IMR-90 (cell line): ENCODE measurements around the gene DGAT2. TPM values are rescaled to one million over a fixed set of nuclear protein-coding genes. Genes with fewer than 3 reads are reported as not detected.

Source experiments
- ATAC-seq: fragments of 200-7000 bp; cut with Tn5 transposase; 2 replicates; pipeline ENCODE4 v1.9.1; 2020; ENCODE audit warnings: low read depth, mild to moderate bottlenecking, moderate library complexity
- BruUV-seq: library from RNA; stranded (reverse); fragments of 400-500 nt; replicated peaks from 2 replicates; lab custom pipeline; 2021; lab: Mats Ljungman, UMichigan
- CTCF ChIA-PET: fragments of 300-600 bp; formaldehyde crosslinking; extraction: SDS; loops from one replicate; lab custom pipeline; 2021; ENCODE audit warnings: antibody characterized with exemption; lab: Yijun Ruan, JAX
- POLR2A ChIA-PET: fragments of 300-600 bp; sonication (Branson Sonifier 250); formaldehyde crosslinking; loops from one replicate; lab custom pipeline; 2022; ENCODE audit warnings: antibody characterized with exemption; ENCODE audit not compliant: unreplicated experiment; lab: Charles Lee
- DNase-seq: peaks from one replicate; pipeline ENCODE4 v3.0.0; 2013
- H2AFZ ChIP-seq: replicated peaks from 2 replicates; pipeline ENCODE3; 2013; ENCODE audit warnings: low read length, mild to moderate bottlenecking; ENCODE audit not compliant: poor library complexity
- H2AK5ac ChIP-seq: 2 replicates; pipeline ENCODE4 v1.6.1; 2013; ENCODE audit warnings: low read depth, low read length, inconsistent platforms
- H2AK9ac ChIP-seq: replicated peaks from 2 replicates; pipeline ENCODE3; 2013; ENCODE audit warnings: mild to moderate bottlenecking, low read depth, low read length, moderate library complexity; ENCODE audit not compliant: poor library complexity
- H2BK120ac ChIP-seq: 2 replicates; pipeline ENCODE4 v1.6.1; 2013; ENCODE audit warnings: low read depth, low read length, inconsistent platforms
- H2BK15ac ChIP-seq: 3 replicates; pipeline ENCODE4 v1.6.1; 2013; ENCODE audit warnings: low read depth, low read length, inconsistent platforms
- H2BK20ac ChIP-seq: 2 replicates; pipeline ENCODE4 v1.6.1; 2013; ENCODE audit warnings: low read depth, mild to moderate bottlenecking, inconsistent platforms, low read length, moderate library complexity
- H2BK5ac ChIP-seq: 2 replicates; pipeline ENCODE4 v1.6.1; 2013; ENCODE audit warnings: mild to moderate bottlenecking, low read depth, low read length, inconsistent platforms; ENCODE audit not compliant: poor library complexity, severe bottlenecking
- H3K14ac ChIP-seq: replicated peaks from 2 replicates; pipeline ENCODE4 v1.6.1; 2013; ENCODE audit warnings: low read depth, low read length, inconsistent platforms
- H3K18ac ChIP-seq: 2 replicates; pipeline ENCODE4 v1.6.1; 2013; ENCODE audit warnings: low read depth, low read length, control low read depth
- H3K23ac ChIP-seq: 2 replicates; pipeline ENCODE4 v1.6.1; 2013; ENCODE audit warnings: low read depth, low read length, inconsistent platforms
- H3K27ac ChIP-seq: 2 replicates; pipeline ENCODE4 v1.5.1; 2013; ENCODE audit warnings: mild to moderate bottlenecking, control low read depth, low read length; ENCODE audit not compliant: insufficient read depth
- H3K27me3 ChIP-seq: 2 replicates; pipeline ENCODE4 v1.6.1; 2013; ENCODE audit warnings: low read length; ENCODE audit not compliant: control insufficient read depth, insufficient read depth
- H3K36me3 ChIP-seq: 2 replicates; pipeline ENCODE4 v1.6.1; 2013; ENCODE audit warnings: low read length, mixed read lengths; ENCODE audit not compliant: control insufficient read depth, insufficient read depth
- H3K4ac ChIP-seq: 2 replicates; pipeline ENCODE4 v1.6.1; 2013; ENCODE audit warnings: low read depth, low read length, inconsistent platforms
- H3K4me1 ChIP-seq: 2 replicates; pipeline ENCODE4 v1.6.1; 2013; ENCODE audit warnings: low read length, mixed read lengths; ENCODE audit not compliant: control insufficient read depth, insufficient read depth
- H3K4me2 ChIP-seq: 2 replicates; pipeline ENCODE4 v1.6.1; 2013; ENCODE audit warnings: low read depth, mild to moderate bottlenecking, control low read depth, low read length, moderate library complexity
- H3K4me3 ChIP-seq: 2 replicates; pipeline ENCODE4 v1.5.1; 2013; ENCODE audit warnings: low read depth, mild to moderate bottlenecking, control low read depth, low read length, moderate library complexity; ENCODE audit not compliant: insufficient read depth
- H3K56ac ChIP-seq: 2 replicates; pipeline ENCODE4 v1.6.1; 2013; ENCODE audit warnings: low read length, inconsistent platforms; ENCODE audit not compliant: insufficient read depth; ENCODE audit errors: extremely low read depth
- H3K79me1 ChIP-seq, 2 experiments: 2 replicates each; pipeline ENCODE4 v1.6.1; 2013; ENCODE audit warnings: low read length in 2 of 2, inconsistent platforms in 1 of 2, low read depth in 1 of 2
- H3K9ac ChIP-seq: 2 replicates; pipeline ENCODE4 v1.6.1; 2013; ENCODE audit warnings: low read depth, low read length, control low read depth
- H3K9me1 ChIP-seq: 2 replicates; pipeline ENCODE4 v1.6.1; 2013; ENCODE audit warnings: low read length, inconsistent platforms; ENCODE audit not compliant: insufficient read depth
- H3K9me3 ChIP-seq: 2 replicates; pipeline ENCODE4 v1.6.1; 2013; ENCODE audit warnings: low read length; ENCODE audit not compliant: control insufficient read depth, insufficient read depth
- H4K20me1 ChIP-seq: 2 replicates; pipeline ENCODE4 v1.6.1; 2013; ENCODE audit warnings: low read length, inconsistent platforms; ENCODE audit not compliant: insufficient read depth
- H4K5ac ChIP-seq: 2 replicates; pipeline ENCODE4 v1.6.1; 2013; ENCODE audit warnings: mild to moderate bottlenecking, low read depth, low read length, control low read depth
- H4K8ac ChIP-seq, 2 experiments: 2 replicates each; pipeline ENCODE4 v1.6.1; 2013; ENCODE audit warnings: low read depth in 2 of 2, low read length in 2 of 2, control low read depth in 1 of 2, inconsistent platforms in 1 of 2
- H4K91ac ChIP-seq: 2 replicates; pipeline ENCODE4 v1.6.1; 2013; ENCODE audit warnings: low read depth, low read length, inconsistent platforms; ENCODE audit not compliant: insufficient read depth
- BHLHE40 ChIP-seq: fragments of 150-350 bp; IDR thresholded peaks from 2 replicates; pipeline ENCODE4 v1.6.1; 2016; ENCODE audit warnings: mild to moderate bottlenecking, low read depth, low read length
- MAFK ChIP-seq: IDR thresholded peaks from 2 replicates; pipeline ENCODE4 v1.6.1; 2012; ENCODE audit warnings: low read depth, low read length, improper control_type of control experiment
- MAZ ChIP-seq: IDR thresholded peaks from 2 replicates; pipeline ENCODE4 v1.6.1; 2012; ENCODE audit warnings: low read depth, mild to moderate bottlenecking, low read length, improper control_type of control experiment, moderate library complexity, borderline replicate concordance
- WGBS, 2 experiments: methylation state at CpG; one replicate each; pipeline versions ENCODE4 v1.1.5 to v1.1.7; 2013; ENCODE audit warnings: missing lambda C conversion rate in 2 of 2; ENCODE audit not compliant: insufficient read length in 1 of 2; ENCODE audit errors: extremely low coverage in 2 of 2; 5-methylcytosine and 5-hydroxymethylcytosine counted together
- dilution Hi-C: fragments of 300-500 bp; cut with HindIII; formaldehyde crosslinking; loops from one replicate; pipeline ENCODE4 v1.14.3; 2018; ENCODE audit warnings: low sequenced_read_pairs; ENCODE audit not compliant: unreplicated experiment
- in situ Hi-C: fragments of 300-500 bp; cut with MboI; formaldehyde crosslinking; loops from 3 replicates; pipeline ENCODE4 v1.14.3; 2019; ENCODE audit warnings: low sequenced_read_pairs, inconsistent platforms, mixed read lengths
- intact Hi-C: fragments of 100-400 bp; cut with micrococcal nuclease; formaldehyde crosslinking; loops from 2 replicates; pipeline ENCODE4 v1.10.0; 2022
- polyA plus RNA-seq, 3 experiments: library from polyadenylated mRNA; depleted of rRNA; stranded (reverse); fragments of >200 nt; gene quantifications; 2 replicates each; pipeline ENCODE4 v1.2.3, GENCODE V29; 2012; ENCODE audit warnings: low replicate concordance in 1 of 3
- total RNA-seq: library from RNA; depleted of rRNA; stranded (reverse); fragments of >200 nt; gene quantifications from 2 replicates; pipeline ENCODE4 v1.2.3, GENCODE V29; 2012

The DGAT2 gene
- total and polyA plus RNA-seq, 2 of the 4 experiments (the other 2 are of a cell fraction) = 2.3 to 2.4 TPM

- Histone ChIP-seq H4K91ac (no peak overlapping the region), H3K9me3 (no peaks in the 10 kb centered on the region), H3K4me1 (peaks cover 8% of the 10 kb centered on the region), H3K9me1 (0 out of 2 replicates have a peak, but pooled peaks cover 4% of the 10 kb centered on the region), H4K5ac (0 out of 2 replicates have a peak overlapping the region, but pooled peaks have one; percentile 19), H2BK15ac (no peak overlapping the region), H2BK20ac (no peak overlapping the region), H4K20me1 (peaks cover 18% of the 10 kb centered on the region), H3K27me3 (no peaks in the 10 kb centered on the region), H3K14ac (no peak overlapping the region; the same call in 1 of the 2 replicates), H3K79me1 (peaks cover 26 to 52% of the 10 kb centered on the region in 2 experiments; a peak in 3 of 4 replicates), H3K9ac (peak overlapping the region; percentile 41), H2BK5ac (no peak overlapping the region), H3K4ac (peak overlapping the region; percentile 19; the same call in 1 of the 2 replicates), H2AK9ac (peak overlapping the region; percentile 10), H3K18ac (no peak overlapping the region), H3K4me3 (peak overlapping the region; percentile 59), H2AFZ (no peak overlapping the region), H3K27ac (no peak overlapping the region), H3K56ac (no peak overlapping the region), H3K23ac (peak overlapping the region; percentile 31), H2BK120ac (no peak overlapping the region), H2AK5ac (peak overlapping the region; percentile 16; the same call in 1 of the 2 replicates), H3K4me2 (peak overlapping the region; percentile 93), H4K8ac (0 out of 4 replicates have a peak overlapping the region, but pooled peaks of 1 of the 2 experiments have one; percentile 11), H3K36me3 (no peaks in the 10 kb centered on the region)
- intact Hi-C loops (loop anchor here (5.0 kb wide), 1 partner anchor 51 kb away; no protein-coding TSS in a partner anchor), dilution Hi-C loops (no loop called here), in situ Hi-C loops (no loop called here)
- ChIA-PET POLR2A (no interaction called here), CTCF (interaction anchor here (1.4 kb wide), 1 partner anchor 13 kb away, joined by 5 read pairs; no protein-coding TSS in a partner anchor)
- no TSS peak for BruUV-seq
- TF ChIP-seq BHLHE40 (peak; percentile 59; the same call in 1 of the 2 replicates), MAFK (no peak), MAZ (no peak)
- WGBS, 2 experiments = 45% methylated on average over 4 of the region's 6 CpGs; no CpG with 5 or more reads in 1 of the 2 experiments
- DNase-seq (no peak), ATAC-seq (no peak)
Measured at GRCh38 chr11:75816561-75817239, 48.1 kb downstream of the DGAT2 start.
